ENCODE data around the gene CTXND1. TPM values are rescaled to one million over a fixed set of nuclear protein-coding genes. Genes with fewer than 3 reads are reported as not detected.

The CTXND1 gene
- total RNA-seq, 1 experiment from 2014 or later, result not detected

GRCh38 chr15:80179935-80180334 is 72.1 kb downstream of the CTXND1 start:
- H3K4me1 Mint-ChIP-seq, result no peaks in the 10 kb centered on the region
- Histone ChIP-seq H3K18ac (ENCODE audit: insufficient read length, low read depth, low read length) (no peak overlapping the region), H4K91ac (ENCODE audit: insufficient read length, low read depth, low read length) (no peak overlapping the region), H2BK20ac (ENCODE audit: low read depth, low read length, poor library complexity, severe bottlenecking) (no peak overlapping the region), H4K20me1 (ENCODE audit: control insufficient read depth, insufficient read depth, insufficient read length) (no peaks in the 10 kb centered on the region), H3K9ac (ENCODE audit: extremely low read depth, insufficient read length, low read length) (no peak overlapping the region), H3K27me3 (ENCODE audit: insufficient read depth, low read length) (no peaks in the 10 kb centered on the region), H4K5ac (ENCODE audit: insufficient read length, low read depth, low read length) (no peak overlapping the region), H2BK15ac (ENCODE audit: low read depth, low read length) (no peak overlapping the region), H3K79me2 (ENCODE audit: insufficient read depth, low read length) (no peaks in the 10 kb centered on the region), H3K4me1 (ENCODE audit: insufficient read depth, low read length) (no peaks in the 10 kb centered on the region), H2BK5ac (ENCODE audit: insufficient read length, low read length) (no peak overlapping the region), H3K4ac (ENCODE audit: low read depth, low read length) (no peak overlapping the region), H3K79me1 (ENCODE audit: insufficient read depth, low read depth, low read length, poor library complexity, severe bottlenecking) (no peaks in the 10 kb centered on the region), H4K8ac (replicated peaks; ENCODE audit: insufficient read length, low read depth, low read length) (no peak overlapping the region), H2BK12ac (ENCODE audit: insufficient read length, low read depth, low read length) (no peak overlapping the region), H3K14ac (ENCODE audit: insufficient read depth, low read length) (no peak overlapping the region), H3K56ac (ENCODE audit: insufficient read length, low read depth, low read length) (no peak overlapping the region), H3K27ac (ENCODE audit: insufficient read length, low read depth, low read length) (no peak overlapping the region), H2AFZ (ENCODE audit: low read length) (no peak overlapping the region), H3K23me2 (ENCODE audit: insufficient read length, low read depth, low read length, poor library complexity, severe bottlenecking) (no peaks in the 10 kb centered on the region), H2BK120ac (ENCODE audit: low read depth, low read length, poor library complexity, severe bottlenecking) (no peak overlapping the region), H3K4me2 (ENCODE audit: insufficient read depth, insufficient read length, low read length) (no peak overlapping the region), H3K9me3 (ENCODE audit: control insufficient read depth, low read depth, low read length) (no peaks in the 10 kb centered on the region), H2AK5ac (ENCODE audit: insufficient read length, low read length) (no peak overlapping the region), H3K23ac (ENCODE audit: insufficient read length, low read depth, low read length) (no peak overlapping the region), H3T11ph (ENCODE audit: low read length) (no peak overlapping the region)
- TF ChIP-seq, protein P1, sequence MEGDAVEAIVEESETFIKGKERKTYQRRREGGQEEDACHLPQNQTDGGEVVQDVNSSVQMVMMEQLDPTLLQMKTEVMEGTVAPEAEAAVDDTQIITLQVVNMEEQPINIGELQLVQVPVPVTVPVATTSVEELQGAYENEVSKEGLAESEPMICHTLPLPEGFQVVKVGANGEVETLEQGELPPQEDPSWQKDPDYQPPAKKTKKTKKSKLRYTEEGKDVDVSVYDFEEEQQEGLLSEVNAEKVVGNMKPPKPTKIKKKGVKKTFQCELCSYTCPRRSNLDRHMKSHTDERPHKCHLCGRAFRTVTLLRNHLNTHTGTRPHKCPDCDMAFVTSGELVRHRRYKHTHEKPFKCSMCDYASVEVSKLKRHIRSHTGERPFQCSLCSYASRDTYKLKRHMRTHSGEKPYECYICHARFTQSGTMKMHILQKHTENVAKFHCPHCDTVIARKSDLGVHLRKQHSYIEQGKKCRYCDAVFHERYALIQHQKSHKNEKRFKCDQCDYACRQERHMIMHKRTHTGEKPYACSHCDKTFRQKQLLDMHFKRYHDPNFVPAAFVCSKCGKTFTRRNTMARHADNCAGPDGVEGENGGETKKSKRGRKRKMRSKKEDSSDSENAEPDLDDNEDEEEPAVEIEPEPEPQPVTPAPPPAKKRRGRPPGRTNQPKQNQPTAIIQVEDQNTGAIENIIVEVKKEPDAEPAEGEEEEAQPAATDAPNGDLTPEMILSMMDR (conservative IDR thresholded peaks at IDR 0.05), result no peak
- DNase-seq, result no peak
- peaks cover 4 to 29% (median 6%) of the 10 kb centered on the region in 3 experiments; a peak in 4 of 7 replicates for H3K36me3 Mint-ChIP-seq (ENCODE audit: insufficient read depth in 1 of 3, low read depth in 3 of 3)
- no peak overlapping the region for H3K27ac Mint-ChIP-seq
- WGBS (ENCODE audit: extremely low coverage, insufficient read length, low lambda C conversion rate), result no CpG with 5 or more reads among the region's 16 CpGs
- no peak overlapping the region for H3K4me3 Mint-ChIP-seq
- no peaks in the 10 kb centered on the region for H3K27me3 Mint-ChIP-seq (ENCODE audit: low read depth)
- H3K9me3 Mint-ChIP-seq, result no peaks in the 10 kb centered on the region
